H1 (cell line): ENCODE data around the gene MRPL20. TPM values are rescaled to one million over a fixed set of nuclear protein-coding genes. Genes with fewer than 3 reads are reported as not detected.

ENCODE experiments used
- CTBP2 ChIP-seq: IDR thresholded peaks from 2 replicates; pipeline ENCODE4 v1.7.0; 2011; ENCODE audit warnings: borderline replicate concordance, mild to moderate bottlenecking, moderate library complexity, mixed read lengths, low read length; ENCODE audit not compliant: insufficient read depth, insufficient read length
- JUND ChIP-seq: IDR thresholded peaks from 2 replicates; pipeline ENCODE4 v1.6.1; 2011; ENCODE audit warnings: mild to moderate bottlenecking, improper control_type of control experiment, low read length
- MAFK ChIP-seq: IDR thresholded peaks from 2 replicates; pipeline ENCODE4 v1.6.1; 2012; ENCODE audit warnings: low read depth, mild to moderate bottlenecking, improper control_type of control experiment, low read length
- polyA plus RNA-seq, 7 experiments: library from polyadenylated mRNA; depleted of rRNA in 3 of 7; stranded (reverse) in 5 of 7; unstranded in 2 of 7; fragments of >200 nt in 5 of 7; fragments of 200-250 nt in 2 of 7; gene quantifications; 1 replicate in 5 of 7; 2 replicates in 1 of 7; 4 replicates in 1 of 7; pipeline versions ENCODE4 v1.2.1 to v1.2.3, GENCODE V29; 2011 to 2013; ENCODE audit warnings: missing spikeins in 2 of 7, mixed read lengths in 2 of 7
- total RNA-seq: library from RNA; stranded (reverse); fragmentation: NEBNext Ultra II Directional; extraction: Animal tissue kit (Norgen Biotek cat#: 25700); gene quantifications from 2 replicates; pipeline ENCODE4 v1.2.1, GENCODE V29; 2021

Gene MRPL20
- total and polyA plus RNA-seq, 2 of the 8 experiments (the other 6 are each of a cell fraction or from before 2014, with no cell fraction given) = 126 to 151 TPM

DNA sequence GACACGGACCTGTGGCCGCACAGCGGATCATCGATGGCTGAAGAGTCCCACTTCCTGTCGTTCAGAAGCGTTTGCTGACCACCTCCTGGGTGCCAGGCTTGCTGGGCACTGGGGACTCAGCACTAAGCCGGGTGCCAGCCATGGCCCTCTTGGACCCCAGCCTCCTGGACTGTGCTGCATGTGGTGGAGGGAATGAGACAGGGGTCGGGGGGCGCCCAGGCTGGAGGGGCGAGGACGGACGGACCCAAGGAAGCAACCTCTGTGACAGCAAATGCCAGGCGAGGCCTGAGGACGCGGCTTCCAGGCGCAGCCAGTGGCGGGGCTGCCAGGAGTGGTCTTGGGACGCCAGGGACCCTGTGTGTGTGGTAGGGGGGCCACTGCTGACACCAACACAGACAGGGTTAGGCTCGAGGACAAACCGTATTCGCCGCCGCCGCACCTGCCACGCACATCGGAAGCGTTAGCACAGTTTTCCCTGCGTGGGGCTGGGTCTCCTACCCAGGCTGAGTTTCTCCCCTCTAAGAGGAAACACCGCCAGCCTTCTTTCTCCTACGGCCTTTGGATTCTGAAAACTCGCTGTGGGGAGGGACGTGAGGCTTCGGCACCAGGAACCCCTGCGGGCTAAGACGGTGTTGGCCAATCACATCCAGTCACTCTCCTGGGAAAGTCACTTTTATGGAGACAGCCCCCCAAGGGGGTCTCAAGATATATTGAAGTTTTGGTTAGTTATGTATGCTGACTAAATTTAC lies 45.7 kb downstream of the MRPL20 start (continued):
- no peak for TF ChIP-seq CTBP2
- no peak for TF ChIP-seq MAFK
- no peak for TF ChIP-seq JUND
